Keratinocyte (primary cell): ENCODE measurements around the gene TNFAIP2. TPM values are rescaled to one million over a fixed set of nuclear protein-coding genes. Genes with fewer than 3 reads are reported as not detected.
A peak's percentile ranks its signal among the peaks of the same experiment; 100 is the strongest.

ENCODE experiments used
- DNase-seq: peaks from one replicate; pipeline ENCODE4 v3.0.0-alpha.2; 2011; ENCODE audit warnings: low read depth, missing footprints, low spot score
- FAIRE-seq: peaks from 2 replicates; lab custom pipeline; 2011; peaks lifted over from hg19 to GRCh38; lab: Jason Lieb, UNC
- H2AFZ ChIP-seq: 2 replicates; pipeline ENCODE4 v1.6.0; 2012; ENCODE audit warnings: low read length, control low read depth, inconsistent platforms; ENCODE audit not compliant: control insufficient read depth
- H3K27ac ChIP-seq: 2 replicates; pipeline ENCODE4 v1.5.1; 2011; ENCODE audit warnings: low read length; ENCODE audit not compliant: control insufficient read depth, insufficient read depth
- H3K27me3 ChIP-seq: 3 replicates; pipeline ENCODE4 v1.6.0; 2011; ENCODE audit warnings: low read length; ENCODE audit not compliant: control insufficient read depth, insufficient read depth; ENCODE audit errors: extremely low read depth
- H3K36me3 ChIP-seq, 2 experiments: 2 replicates in 1 of 2; 3 replicates in 1 of 2; pipeline ENCODE4 v1.5.1; 2011; ENCODE audit warnings: low read length in 2 of 2, mild to moderate bottlenecking in 1 of 2; ENCODE audit not compliant: control insufficient read depth in 2 of 2, insufficient read depth in 2 of 2; ENCODE audit errors: extremely low read depth in 1 of 2
- H3K4me1 ChIP-seq: 3 replicates; pipeline ENCODE4 v1.5.1; 2011; ENCODE audit warnings: low read length; ENCODE audit not compliant: control insufficient read depth, insufficient read depth; ENCODE audit errors: extremely low read depth
- H3K4me2 ChIP-seq: 3 replicates; pipeline ENCODE4 v1.6.0; 2011; ENCODE audit warnings: low read depth, low read length; ENCODE audit not compliant: control insufficient read depth, insufficient read depth; ENCODE audit errors: extremely low read depth
- H3K4me3 ChIP-seq, 3 experiments: fragments of 200-600 bp in 1 of 3; sonication (generic) in 1 of 3; 2 replicates in 2 of 3; 3 replicates in 1 of 3; pipeline ENCODE4 v1.5.1; 2011 to 2016; ENCODE audit warnings: low read length in 3 of 3, mild to moderate bottlenecking in 3 of 3, control low read depth in 2 of 3, inconsistent platforms in 1 of 3, low read depth in 1 of 3, mixed read lengths in 1 of 3, mixed run types in 1 of 3, moderate library complexity in 1 of 3; ENCODE audit not compliant: control insufficient read depth in 2 of 3, insufficient read depth in 2 of 3; ENCODE audit errors: extremely low read depth in 1 of 3
- H3K79me2 ChIP-seq: 2 replicates; pipeline ENCODE4 v1.6.0; 2012; ENCODE audit warnings: low read length; ENCODE audit not compliant: control insufficient read depth, insufficient read depth
- H3K9ac ChIP-seq: 3 replicates; pipeline ENCODE4 v1.6.0; 2011; ENCODE audit warnings: low read length; ENCODE audit not compliant: control insufficient read depth, insufficient read depth; ENCODE audit errors: extremely low read depth
- H3K9me1 ChIP-seq: 3 replicates; pipeline ENCODE4 v1.6.0; 2011; ENCODE audit warnings: low read length; ENCODE audit not compliant: control insufficient read depth, insufficient read depth; ENCODE audit errors: extremely low read depth
- H3K9me3 ChIP-seq: 2 replicates; pipeline ENCODE4 v1.5.1; 2012; ENCODE audit warnings: low read depth, low read length; ENCODE audit not compliant: control insufficient read depth
- H4K20me1 ChIP-seq: 3 replicates; pipeline ENCODE4 v1.6.0; 2011; ENCODE audit warnings: low read length; ENCODE audit not compliant: control insufficient read depth, insufficient read depth; ENCODE audit errors: extremely low read depth
- CTCF ChIP-seq, 3 experiments: IDR thresholded peaks in 1 of 3; conservative IDR thresholded peaks in 1 of 3; optimal IDR thresholded peaks in 1 of 3; 2 replicates in 2 of 3; 3 replicates in 1 of 3; pipeline versions ENCODE3 to v1.5.1; 2011; ENCODE audit warnings: low read length in 3 of 3, mild to moderate bottlenecking in 3 of 3, moderate library complexity in 2 of 3, control low read depth in 1 of 3, inconsistent platforms in 1 of 3; ENCODE audit not compliant: insufficient read depth in 2 of 3; ENCODE audit errors: extremely low read depth in 1 of 3
- EZH2 ChIP-seq: IDR thresholded peaks from one replicate; pipeline ENCODE4 v1.6.1; 2012; ENCODE audit warnings: inconsistent platforms, mild to moderate bottlenecking, low read length, moderate library complexity
- dilution Hi-C: fragments of 300-500 bp; cut with MboI; formaldehyde crosslinking; loops from one replicate; pipeline ENCODE4 v1.7.0; 2020; ENCODE audit warnings: low sequenced_read_pairs; ENCODE audit not compliant: extremely low pct_ligation_motif_present
- polyA plus RNA-seq, 5 experiments: library from polyadenylated mRNA; depleted of rRNA in 3 of 5; stranded (reverse) in 3 of 5; stranded (forward) in 1 of 5; unstranded in 1 of 5; fragments of >200 nt; gene quantifications; 1 replicate in 1 of 5; 2 replicates in 3 of 5; 3 replicates in 1 of 5; pipeline versions ENCODE4 v1.2.1 to v1.2.3, GENCODE V29; 2011 to 2012; ENCODE audit warnings: missing spikeins in 2 of 5, low read depth in 1 of 5, low replicate concordance in 1 of 5

TNFAIP2 gene
- polyA plus RNA-seq, 1 donor (not counting 4 experiments of a cell fraction or from before 2014, with no cell fraction given): 0.71 TPM

- Histone ChIP-seq H3K9ac (no peak overlapping the region), H3K27ac (peak overlapping the region; percentile 28), H4K20me1 (no peaks in the 10 kb centered on the region), H3K9me3 (no peaks in the 10 kb centered on the region), H3K4me1 (peaks cover 6% of the 10 kb centered on the region), H2AFZ (no peak overlapping the region), H3K36me3 (no peaks in the 10 kb centered on the region), H3K27me3 (peaks cover 20% of the 10 kb centered on the region), H3K4me2 (peak overlapping the region; percentile 35), H3K4me3 (no peak overlapping the region), H3K9me1 (no peaks in the 10 kb centered on the region), H3K79me2 (no peaks in the 10 kb centered on the region)
- DNase-seq (no peak), FAIRE-seq (no peak)
- TF ChIP-seq CTCF (optimal IDR thresholded peaks at IDR 0.05 in 1 of 3, IDR thresholded peaks at IDR 0.05 in 1 of 3, conservative IDR thresholded peaks at IDR 0.05 in 1 of 3; ENCODE audit: extremely low read depth in 1 of 3, insufficient read depth in 2 of 3, low read length in 3 of 3) (no peak), EZH2 (no peak)
- dilution Hi-C loops: no loop called here
Measured at GRCh38 chr14:103136388-103137271, 13.4 kb downstream of the TNFAIP2 start.

GRCh38 chr14:103137689-103138300, 14.5 kb downstream of the TNFAIP2 start:
- Histone ChIP-seq H3K9me3 (no peaks in the 10 kb centered on the region), H3K4me3 (no peak overlapping the region), H3K4me1 (peaks cover 6% of the 10 kb centered on the region), H3K4me2 (no peak overlapping the region), H3K27ac (no peak overlapping the region), H3K79me2 (no peaks in the 10 kb centered on the region), H3K9ac (no peak overlapping the region), H3K27me3 (peaks cover 31% of the 10 kb centered on the region), H3K9me1 (no peaks in the 10 kb centered on the region), H3K36me3 (no peaks in the 10 kb centered on the region), H4K20me1 (no peaks in the 10 kb centered on the region), H2AFZ (no peak overlapping the region)
- no peak for TF ChIP-seq CTCF (optimal IDR thresholded peaks at IDR 0.05 in 1 of 3, IDR thresholded peaks at IDR 0.05 in 1 of 3, conservative IDR thresholded peaks at IDR 0.05 in 1 of 3; ENCODE audit: extremely low read depth in 1 of 3, insufficient read depth in 2 of 3, low read length in 3 of 3)
- TF ChIP-seq EZH2: no peak
- no peak for DNase-seq
- no peak for FAIRE-seq
- dilution Hi-C loops: no loop called here
